Rectal smooth muscle tissue (tissue), 1 donor: ENCODE results near the gene MPPE1.

ENCODE experiments used
- H3K27ac ChIP-seq: one replicate; pipeline ENCODE4 v1.7.0; 2013; ENCODE audit warnings: low read depth, low read length, inconsistent platforms
- H3K27me3 ChIP-seq: one replicate; pipeline ENCODE4 v1.7.0; 2013; ENCODE audit warnings: low read length; ENCODE audit not compliant: control insufficient read depth, insufficient read depth
- H3K36me3 ChIP-seq: one replicate; pipeline ENCODE4 v1.7.0; 2013; ENCODE audit warnings: low read length; ENCODE audit not compliant: control insufficient read depth, insufficient read depth
- H3K4me1 ChIP-seq: one replicate; pipeline ENCODE4 v1.7.0; 2013; ENCODE audit warnings: low read length; ENCODE audit not compliant: control insufficient read depth, insufficient read depth
- H3K4me3 ChIP-seq: one replicate; pipeline ENCODE4 v1.7.0; 2013; ENCODE audit warnings: low read length
- H3K9ac ChIP-seq: one replicate; pipeline ENCODE4 v1.7.0; 2013; ENCODE audit warnings: low read length

MPPE1 gene

GRCh38 chr18:11839556-11839955 is 68.6 kb downstream of the MPPE1 start:
- Histone ChIP-seq H3K4me3 (no peak overlapping the region), H3K27ac (no peak overlapping the region), H3K36me3 (no peaks in the 10 kb centered on the region), H3K27me3 (no peaks in the 10 kb centered on the region), H3K9ac (no peak overlapping the region), H3K4me1 (no peaks in the 10 kb centered on the region)

GRCh38 chr18:11834772-11835171 is 73.3 kb downstream of the MPPE1 start:
- Histone ChIP-seq H3K4me1 (no peaks in the 10 kb centered on the region), H3K36me3 (no peaks in the 10 kb centered on the region), H3K27me3 (no peaks in the 10 kb centered on the region), H3K4me3 (no peak overlapping the region), H3K27ac (no peak overlapping the region), H3K9ac (no peak overlapping the region)
